Vagina (tissue), 2 donors: ENCODE data around the gene HS6ST3. TPM values are rescaled to one million over a fixed set of nuclear protein-coding genes. Genes with fewer than 3 reads are reported as not detected.
A peak's percentile ranks its signal among the peaks of the same experiment; 100 is the strongest.

Experiments
- DNase-seq, 2 donors: peaks; one replicate each; pipeline ENCODE4 v3.0.0-alpha.2; 2017; ENCODE audit errors: extremely low spot score in 2 of 2
- H3K27ac ChIP-seq: fragments of 200-600 bp; sonication (generic); one replicate; pipeline ENCODE4 v1.5.1; 2019
- H3K27me3 ChIP-seq: fragments of 200-600 bp; sonication (generic); one replicate; pipeline ENCODE4 v1.5.1; 2019
- H3K36me3 ChIP-seq, 2 donors: fragments of 200-600 bp; sonication (generic); one replicate each; pipeline ENCODE4 v1.5.1; 2017 to 2019
- H3K4me1 ChIP-seq: fragments of 200-600 bp; sonication (generic); one replicate; pipeline ENCODE4 v1.5.1; 2019
- H3K4me3 ChIP-seq, 2 donors: fragments of 200-600 bp; sonication (generic); 1 replicate in 1 of 2; 2 replicates in 1 of 2; pipeline ENCODE4 v1.5.1; 2016 to 2019
- H3K9me3 ChIP-seq: fragments of 200-600 bp; sonication (generic); one replicate; pipeline ENCODE4 v1.5.1; 2019
- CTCF ChIP-seq, 3 experiments: fragments of 450-650 bp in 2 of 3; fragments of 200-600 bp in 1 of 3; sonication (generic) in 1 of 3; IDR thresholded peaks; one replicate each; pipeline ENCODE4 v1.5.1; 2017 to 2019; ENCODE audit warnings: antibody characterized with exemption in 3 of 3, mild to moderate bottlenecking in 2 of 3, moderate library complexity in 2 of 3
- POLR2A ChIP-seq, 2 donors: fragments of 450-650 bp; IDR thresholded peaks; one replicate each; pipeline ENCODE4 v1.6.1; 2017; ENCODE audit warnings: antibody characterized with exemption in 2 of 2, mild to moderate bottlenecking in 2 of 2, moderate library complexity in 2 of 2
- POLR2AphosphoS5 ChIP-seq, 2 donors: sonication (generic); formaldehyde crosslinking; IDR thresholded peaks; one replicate each; pipeline ENCODE4 v1.9.0; 2017; ENCODE audit warnings: antibody characterized with exemption in 2 of 2, mild to moderate bottlenecking in 2 of 2, low read depth in 1 of 2; ENCODE audit not compliant: insufficient read depth in 1 of 2
- intact Hi-C: fragments of 100-400 bp; cut with DNase I; formaldehyde crosslinking; loops from one replicate; pipeline ENCODE4 v1.15.1; 2023
- total RNA-seq: library from RNA; depleted of rRNA; stranded (reverse); fragments of >200 nt; gene quantifications from one replicate; pipeline ENCODE4 v1.2.3, GENCODE V29; 2016

The HS6ST3 gene
- total RNA-seq, 1 donor from 2014 or later: 0.49 TPM

- Histone ChIP-seq H3K27ac (no peak overlapping the region), H3K36me3 (no peaks in the 10 kb centered on the region), H3K27me3 (no peaks in the 10 kb centered on the region), H3K9me3 (no peaks in the 10 kb centered on the region), H3K4me1 (no peaks in the 10 kb centered on the region), H3K4me3 (no peak overlapping the region)
- intact Hi-C loops: no loop called here
- DNase-seq: no peak
- TF ChIP-seq POLR2AphosphoS5 (IDR thresholded peaks at IDR 0.05; ENCODE audit: insufficient read depth in 1 of 2, low read depth in 1 of 2) (no peak), POLR2A (IDR thresholded peaks at IDR 0.05) (no peak), CTCF (IDR thresholded peaks at IDR 0.05) (no peak)
Measured at GRCh38 chr13:96817336-96817941, 727.5 kb downstream of the HS6ST3 start.

- Histone ChIP-seq H3K27me3 (no peaks in the 10 kb centered on the region), H3K9me3 (no peaks in the 10 kb centered on the region), H3K4me1 (no peaks in the 10 kb centered on the region), H3K27ac (no peak overlapping the region), H3K36me3 (no peaks in the 10 kb centered on the region), H3K4me3 (no peak overlapping the region)
- intact Hi-C loops: no loop called here
- DNase-seq: no peak
- TF ChIP-seq POLR2A (IDR thresholded peaks at IDR 0.05) (no peak), POLR2AphosphoS5 (IDR thresholded peaks at IDR 0.05; ENCODE audit: insufficient read depth in 1 of 2, low read depth in 1 of 2) (no peak), CTCF (IDR thresholded peaks at IDR 0.05) (no peak)
Measured at GRCh38 chr13:96819375-96819774, 729.5 kb downstream of the HS6ST3 start.

- Histone ChIP-seq H3K4me3 (no peak overlapping the region), H3K36me3 (no peaks in the 10 kb centered on the region), H3K9me3 (no peaks in the 10 kb centered on the region), H3K27ac (no peak overlapping the region), H3K27me3 (no peaks in the 10 kb centered on the region), H3K4me1 (no peaks in the 10 kb centered on the region)
- DNase-seq: no peak
- intact Hi-C loops: no loop called here
- TF ChIP-seq CTCF (IDR thresholded peaks at IDR 0.05): no peak
Measured at GRCh38 chr13:96821381-96821780, 731.5 kb downstream of the HS6ST3 start.

GRCh38 chr13:96821971-96822370 is 732.1 kb downstream of the HS6ST3 start:
- no peak for DNase-seq
- no peak overlapping the region for H3K4me3 ChIP-seq
- intact Hi-C loops: no loop called here
- no peak for TF ChIP-seq POLR2A (IDR thresholded peaks at IDR 0.05)
- TF ChIP-seq POLR2AphosphoS5 (IDR thresholded peaks at IDR 0.05; ENCODE audit: insufficient read depth in 1 of 2, low read depth in 1 of 2): no peak
- no peak for TF ChIP-seq CTCF (IDR thresholded peaks at IDR 0.05)
- no peaks in the 10 kb centered on the region for H3K4me1 ChIP-seq
- H3K9me3 ChIP-seq: no peaks in the 10 kb centered on the region
- no peak overlapping the region for H3K27ac ChIP-seq
- no peaks in the 10 kb centered on the region for H3K27me3 ChIP-seq
- no peaks in the 10 kb centered on the region for H3K36me3 ChIP-seq

GRCh38 chr13:96822895-96823294 is 733.0 kb downstream of the HS6ST3 start:
- TF ChIP-seq POLR2AphosphoS5 (IDR thresholded peaks at IDR 0.05; ENCODE audit: insufficient read depth in 1 of 2, low read depth in 1 of 2): no peak
- peak in 1 of 3 experiments; percentile 6 for TF ChIP-seq CTCF (IDR thresholded peaks at IDR 0.05)
- no peaks in the 10 kb centered on the region for H3K9me3 ChIP-seq
- H3K4me3 ChIP-seq: no peak overlapping the region
- no peak for DNase-seq
- H3K27me3 ChIP-seq: no peaks in the 10 kb centered on the region
- H3K4me1 ChIP-seq: no peaks in the 10 kb centered on the region
- no peaks in the 10 kb centered on the region for H3K36me3 ChIP-seq
- intact Hi-C loops: no loop called here
- H3K27ac ChIP-seq: no peak overlapping the region
